ENCODE data around the gene TMEM204.

TMEM204 gene

DNA sequence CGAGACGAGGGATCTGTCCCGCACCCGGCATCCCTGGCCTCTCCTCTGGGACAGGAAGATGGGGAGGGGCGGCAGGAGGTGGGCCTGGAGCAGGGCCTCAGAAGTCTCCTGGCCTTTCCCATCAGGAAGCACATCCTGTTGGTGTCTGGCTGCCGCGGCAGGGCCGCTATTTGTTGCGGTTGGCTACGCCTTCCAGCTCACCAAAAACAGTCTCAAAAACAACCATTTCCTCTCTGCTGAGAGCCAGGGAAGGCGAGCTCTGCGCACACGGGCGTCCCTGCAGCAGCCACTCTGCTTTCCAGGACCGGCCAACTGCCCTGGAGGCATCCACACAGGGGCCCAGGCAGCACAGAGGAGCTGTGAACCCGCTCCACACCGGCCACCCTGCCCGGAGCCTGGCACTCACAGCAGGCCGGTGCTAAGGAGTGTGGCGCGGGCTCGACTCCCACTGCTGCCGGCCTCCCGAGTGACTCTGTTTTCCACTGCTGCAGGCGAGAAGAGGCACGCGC is at the start of gene TMEM204:
TMEM204 (plus strand) TSS at position 224 of the 509 bp plus-strand sequence. CDS start 610 bp downstream, outside the sequence.
- peak; percentile 40 for DNase-seq

DNA sequence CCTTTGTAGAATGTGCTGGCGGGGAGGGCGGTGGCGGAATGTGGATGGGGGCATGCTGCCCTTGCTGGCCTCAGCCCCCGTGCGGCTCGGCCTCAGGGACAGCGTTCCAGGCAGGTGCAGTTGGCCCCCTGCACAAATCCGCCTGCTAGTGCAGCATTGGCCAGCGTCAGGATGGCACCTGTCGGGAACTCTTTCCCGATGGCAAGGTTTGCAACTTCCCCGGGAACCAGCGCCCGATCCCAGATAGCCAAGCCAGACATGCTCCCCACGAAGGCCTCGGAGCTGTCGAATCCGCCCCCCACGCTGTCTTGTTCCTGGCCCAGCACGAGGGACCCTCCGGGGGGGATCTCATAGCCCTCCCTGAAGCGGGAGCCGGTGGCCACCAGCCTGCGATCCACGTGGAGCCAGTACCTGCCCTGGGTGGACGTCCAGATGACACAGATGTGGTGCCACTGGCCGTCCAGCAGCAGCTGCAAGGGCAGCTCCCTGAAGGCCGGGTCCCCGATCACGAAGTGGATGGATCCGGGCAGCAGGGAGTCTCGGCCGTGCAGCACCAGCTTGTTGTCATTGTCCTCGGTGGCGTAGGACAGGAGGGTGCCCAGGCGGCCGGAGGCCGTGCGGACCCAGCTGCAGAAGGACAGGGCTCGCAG is 47.5 kb upstream of the TMEM204 start:
- no peak for DNase-seq

DNA sequence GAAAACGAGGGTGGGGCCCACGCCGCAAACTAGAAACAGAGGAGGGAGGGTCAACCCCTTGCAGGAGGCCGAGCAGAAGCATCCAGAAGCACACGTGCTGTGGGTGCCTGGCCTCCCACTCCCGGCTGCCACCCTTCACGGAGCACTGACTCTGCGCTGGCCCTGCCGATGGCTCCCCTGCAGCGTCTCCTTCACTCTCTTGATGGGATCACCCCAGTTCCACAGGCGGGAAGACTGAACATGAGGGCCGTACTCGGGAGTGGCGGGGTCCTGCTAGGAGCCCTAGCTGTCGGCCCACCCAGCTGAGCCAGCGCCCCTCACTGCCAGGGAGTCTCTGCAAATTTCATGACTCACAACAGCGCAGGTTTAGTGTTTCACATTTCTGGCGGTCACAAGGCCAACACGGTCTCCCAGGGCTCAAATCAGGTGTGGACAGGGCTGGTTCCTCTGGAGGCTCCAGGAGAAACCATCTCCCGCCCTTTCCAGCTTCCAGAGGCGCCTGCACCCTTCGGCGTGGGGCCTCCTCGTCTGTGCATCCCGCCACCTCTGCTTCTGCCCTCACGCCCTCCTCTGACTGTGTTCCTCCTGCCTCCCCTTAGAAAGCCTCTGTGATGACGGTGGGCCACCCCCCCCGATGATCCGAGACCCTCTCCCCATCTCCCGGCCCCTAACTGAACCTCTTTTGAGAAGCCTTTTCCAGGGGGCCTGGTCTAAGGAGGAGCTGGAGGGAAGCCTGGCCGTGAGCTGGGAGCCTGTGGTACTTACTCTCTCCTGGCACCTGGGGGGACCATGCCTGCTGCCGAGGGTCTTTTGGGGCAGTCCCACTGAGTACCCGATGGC is 46.7 kb upstream of the TMEM204 start:
- no peak for DNase-seq

DNA sequence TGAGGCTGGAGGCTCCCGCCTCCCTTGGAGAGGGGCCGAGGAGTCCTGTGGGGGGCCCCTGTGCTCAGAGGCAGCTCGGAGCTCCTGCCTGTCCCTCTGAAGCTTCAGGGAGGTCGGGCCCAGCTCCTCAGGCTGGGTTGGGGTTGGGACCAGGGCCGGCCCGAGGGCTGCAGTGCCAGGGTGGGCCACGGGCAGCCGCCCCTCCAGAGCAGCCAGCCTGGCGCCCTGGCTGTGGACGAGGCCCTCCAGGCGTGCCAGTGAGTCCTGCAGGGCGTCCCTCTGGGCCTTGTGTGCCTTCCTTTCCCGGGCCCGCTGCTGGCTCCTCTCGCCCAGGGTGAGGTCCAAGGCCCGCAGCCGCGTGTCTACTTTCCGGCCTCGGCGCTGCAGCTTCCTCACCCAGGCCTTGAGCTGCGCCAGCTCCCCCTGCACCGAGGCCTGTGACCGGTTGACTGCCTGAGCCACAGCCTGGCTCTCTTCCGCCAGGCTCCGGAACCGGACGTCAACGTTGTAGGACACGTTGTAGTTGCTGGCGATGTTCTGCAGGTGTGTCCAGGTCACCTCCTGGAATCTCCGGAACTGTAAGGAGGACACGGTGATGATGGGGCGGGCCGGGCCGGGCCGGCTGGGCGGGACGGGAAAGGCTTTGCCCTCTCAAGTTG is 45.9 kb upstream of the TMEM204 start:
- no peak for DNase-seq

DNA sequence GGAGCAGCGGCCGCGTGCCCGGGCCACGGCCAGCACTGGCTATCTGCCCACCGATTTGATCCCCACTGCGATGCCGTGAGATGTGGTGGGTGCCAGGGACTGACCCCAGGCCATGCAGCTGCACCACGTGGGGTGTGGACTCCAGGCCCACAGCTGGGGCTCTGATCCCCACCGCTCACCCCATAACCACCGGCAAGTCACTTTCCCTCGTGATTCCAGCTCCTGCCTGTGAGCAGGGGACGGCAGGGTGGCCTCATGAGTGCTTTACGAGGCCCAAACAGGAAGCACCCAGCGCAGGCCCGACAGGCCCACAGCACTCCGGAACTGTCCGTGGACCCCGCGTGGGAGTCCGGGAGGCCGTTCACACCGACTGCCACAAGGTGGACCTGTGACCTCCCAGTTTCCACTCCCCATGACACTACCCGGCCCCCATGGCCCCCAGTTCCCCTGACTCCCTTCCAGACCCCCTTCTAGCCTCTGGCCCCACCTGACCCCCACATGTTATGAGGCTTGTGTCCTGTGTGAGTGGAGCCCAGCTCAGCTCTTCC is 45.3 kb upstream of the TMEM204 start:
- DNase-seq = no peak

DNA sequence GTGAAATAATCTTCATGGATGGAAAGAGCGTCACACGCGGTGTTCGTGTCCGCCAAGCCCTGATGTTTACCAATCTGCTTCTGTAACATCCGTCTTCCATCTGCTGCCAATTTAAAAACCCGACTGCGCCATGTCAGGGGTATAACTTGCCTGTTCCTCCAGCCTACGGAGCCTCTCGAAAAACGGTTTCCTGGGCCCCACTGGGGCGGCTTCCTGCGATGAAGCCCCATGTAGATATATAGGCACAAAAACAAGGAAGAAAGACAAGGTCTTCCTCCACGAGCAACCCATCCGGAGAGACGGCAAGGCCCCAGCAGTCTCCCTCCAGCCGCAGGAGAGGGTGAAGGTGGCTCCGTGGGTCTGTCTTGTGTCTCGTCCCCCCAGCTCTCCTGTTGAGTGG is 44.8 kb upstream of the TMEM204 start, which contains the start of gene PTX4:
PTX4 (minus strand) TSS at position 326 of the 400 bp plus-strand sequence; CDS start at position 291, 35 bp downstream.
- DNase-seq = no peak

DNA sequence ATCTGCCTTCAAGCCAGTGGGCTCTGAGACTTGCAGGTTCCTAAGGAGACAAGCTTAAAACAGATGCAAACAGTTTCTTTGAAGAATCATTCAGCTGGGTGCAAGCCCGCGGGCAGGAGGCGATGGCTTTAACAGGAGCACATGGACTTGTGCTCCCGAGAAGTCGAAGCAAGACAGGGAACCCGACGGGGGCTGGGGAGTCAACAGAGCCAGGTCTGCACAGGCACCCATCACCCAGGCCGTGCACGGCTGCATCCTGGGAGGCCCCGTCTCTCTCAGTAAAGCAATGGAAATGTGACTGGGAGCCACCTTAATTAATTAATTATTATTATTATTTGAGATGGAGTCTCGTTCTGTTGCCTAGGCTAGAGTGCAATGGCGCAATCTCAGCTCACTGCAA is 44.4 kb upstream of the TMEM204 start:
- no peak for DNase-seq

DNA sequence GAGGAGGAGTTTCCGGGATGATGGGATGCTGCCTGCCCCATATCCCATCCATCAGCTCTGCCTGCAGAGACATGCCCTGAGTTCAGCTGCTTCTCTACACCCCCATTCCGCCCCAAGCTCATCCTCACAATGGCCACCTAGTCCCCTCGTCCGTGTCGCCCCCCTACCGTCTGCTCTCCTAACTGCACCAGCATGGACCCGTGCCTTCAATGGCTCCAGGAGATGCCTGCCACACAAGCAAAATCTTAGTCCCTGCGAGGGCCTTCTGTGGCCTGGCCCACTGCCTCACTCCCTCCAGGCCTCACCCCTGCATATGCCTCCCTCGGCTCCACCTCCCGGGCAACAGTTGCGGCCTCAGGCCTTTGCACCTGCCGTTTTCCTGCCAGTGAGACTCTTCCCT is 42.1 kb upstream of the TMEM204 start:
- no peak for DNase-seq

DNA sequence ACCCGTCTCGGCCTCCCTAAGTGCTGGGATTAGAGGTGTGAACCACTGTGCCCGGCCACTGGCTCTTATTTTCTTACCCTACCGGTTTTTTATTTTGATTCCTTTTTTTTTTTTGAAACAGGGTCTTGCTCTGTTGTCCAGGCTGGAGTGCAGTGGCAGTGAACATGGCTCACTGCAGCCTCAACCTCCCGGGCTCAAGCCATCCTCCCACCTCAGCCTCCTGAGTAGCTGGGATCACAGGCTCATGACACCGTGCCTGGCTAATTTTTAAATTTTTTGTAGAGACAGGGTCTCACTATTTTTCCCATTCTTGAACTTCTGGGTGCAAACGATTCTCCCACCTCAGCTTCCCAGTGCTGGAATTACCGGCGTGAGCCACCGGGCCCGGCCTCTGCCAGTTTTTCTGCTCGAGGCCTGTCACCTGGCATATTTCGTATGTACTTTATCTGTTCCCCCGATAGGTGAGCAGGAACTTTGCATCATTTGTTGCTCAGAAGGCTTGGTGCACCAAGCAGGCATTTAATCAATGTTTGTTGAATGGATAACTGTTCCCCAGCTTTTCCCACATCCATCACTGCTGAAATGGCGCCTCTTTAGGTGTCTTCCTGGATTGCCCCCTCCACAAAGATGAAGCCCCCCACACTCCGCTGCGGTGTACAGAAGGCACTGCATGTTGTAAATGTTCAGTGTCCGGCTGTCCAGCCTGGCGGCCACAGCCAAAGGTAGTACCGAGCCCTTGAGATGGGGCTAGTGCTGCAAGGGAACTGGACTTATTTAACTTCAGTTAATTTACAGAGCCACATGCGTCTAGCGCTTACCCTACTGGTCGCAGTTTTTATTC is 41.2 kb upstream of the TMEM204 start:
- DNase-seq = no peak

DNA sequence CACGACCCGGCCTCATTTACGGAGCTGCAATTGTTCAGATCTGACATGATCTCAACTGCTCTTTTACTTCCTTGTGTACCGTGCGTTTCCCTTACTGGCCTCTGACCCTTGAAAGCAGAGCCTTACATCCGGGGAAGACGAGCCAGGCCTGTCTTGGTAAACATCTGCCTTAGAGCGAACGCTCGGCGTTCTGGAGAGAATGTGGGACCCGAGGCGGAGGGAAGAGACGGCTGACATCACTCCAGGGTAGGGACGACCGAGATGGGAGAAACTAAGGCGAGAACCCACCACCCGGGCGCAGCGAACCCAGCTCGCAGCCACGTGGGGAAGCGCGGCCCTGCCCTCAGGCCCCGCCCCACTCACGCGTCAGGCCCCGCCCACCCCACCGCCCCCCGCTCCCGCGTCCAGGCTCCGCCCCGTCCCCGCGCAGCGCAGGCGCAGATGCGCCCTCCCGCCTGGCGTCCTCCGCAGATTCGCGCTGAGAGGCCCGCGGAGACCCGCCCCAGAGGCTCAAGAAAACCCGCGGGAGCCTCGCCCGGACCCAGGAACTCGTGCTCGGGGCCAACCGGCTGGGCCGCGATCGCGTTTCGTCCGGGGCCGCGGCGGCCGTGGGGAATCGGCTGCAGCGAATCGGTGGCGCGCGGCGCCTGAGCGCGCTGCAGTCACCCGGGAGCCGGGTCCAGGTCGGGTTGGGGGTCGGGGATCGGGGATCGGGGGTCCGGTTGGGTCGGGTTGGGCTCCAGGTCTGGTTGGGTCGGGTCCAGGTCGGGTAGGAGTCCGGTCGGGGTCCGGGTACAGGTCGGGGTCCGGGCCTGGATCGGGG is 40.3 kb upstream of the TMEM204 start, which contains the start of gene TELO2:
TELO2 (plus strand) TSS at position 438 of the 823 bp plus-strand sequence. CDS start 922 bp downstream, outside the sequence.
- DNase-seq = peak; percentile 84

DNA sequence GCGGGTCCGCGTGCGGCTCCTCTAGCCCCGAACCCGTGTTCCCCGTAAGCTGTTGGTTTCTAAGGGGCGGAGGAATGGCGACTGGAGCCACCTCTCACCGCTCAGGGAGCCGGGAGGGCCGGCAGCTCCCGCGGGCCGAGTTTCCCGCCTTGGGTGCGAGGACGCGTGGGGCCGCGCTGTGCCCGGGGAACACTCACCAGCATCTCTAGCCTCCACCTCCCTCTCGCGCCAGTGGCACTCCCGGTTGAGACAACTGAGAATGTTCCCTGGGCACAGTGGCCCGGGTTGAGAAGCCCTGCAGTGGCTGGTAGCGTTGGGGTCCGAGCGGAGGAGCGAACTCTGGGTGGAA is 39.7 kb upstream of the TMEM204 start:
- no peak for DNase-seq

DNA sequence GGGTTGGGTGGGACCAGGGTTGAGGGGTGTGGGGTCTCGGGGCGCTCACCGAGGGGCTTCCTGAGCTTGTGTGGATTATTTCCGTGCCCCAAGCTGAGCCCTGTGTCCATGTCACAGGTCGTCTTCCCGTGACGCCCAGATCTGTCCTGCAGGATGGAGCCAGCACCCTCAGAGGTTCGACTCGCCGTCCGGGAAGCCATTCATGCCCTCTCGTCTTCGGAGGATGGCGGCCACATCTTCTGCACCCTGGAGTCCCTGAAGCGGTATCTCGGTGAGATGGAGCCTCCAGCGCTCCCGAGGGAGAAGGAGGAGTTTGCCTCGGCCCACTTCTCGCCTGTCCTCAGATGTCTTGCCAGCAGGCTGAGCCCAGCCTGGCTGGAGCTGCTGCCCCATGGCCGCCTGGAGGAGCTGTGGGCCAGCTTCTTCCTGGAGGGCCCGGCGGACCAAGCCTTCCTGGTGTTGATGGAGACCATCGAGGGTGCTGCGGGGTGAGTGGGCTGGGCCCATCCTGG is 39.3 kb upstream of the TMEM204 start:
- no peak for DNase-seq

DNA sequence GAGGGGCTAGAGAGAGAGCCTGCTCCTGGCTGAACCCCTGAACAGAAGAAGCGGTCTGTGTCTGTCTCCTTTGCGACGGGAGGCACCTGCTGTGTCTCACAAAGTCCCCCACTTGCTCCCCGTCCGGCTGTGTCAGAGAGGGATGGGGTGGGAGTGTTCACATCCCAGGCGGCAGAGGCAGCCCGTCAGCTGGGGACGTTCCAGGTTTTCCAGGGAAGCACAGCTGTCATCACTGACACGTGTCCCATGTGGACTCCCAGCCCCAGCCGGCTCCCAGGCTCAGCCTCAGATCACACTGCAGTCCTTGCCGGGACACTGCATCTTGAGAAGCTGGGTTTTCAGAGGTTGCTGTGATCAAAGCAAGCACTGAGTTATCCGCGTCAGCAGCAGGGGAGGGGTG is 38.8 kb upstream of the TMEM204 start:
- DNase-seq = no peak

DNA sequence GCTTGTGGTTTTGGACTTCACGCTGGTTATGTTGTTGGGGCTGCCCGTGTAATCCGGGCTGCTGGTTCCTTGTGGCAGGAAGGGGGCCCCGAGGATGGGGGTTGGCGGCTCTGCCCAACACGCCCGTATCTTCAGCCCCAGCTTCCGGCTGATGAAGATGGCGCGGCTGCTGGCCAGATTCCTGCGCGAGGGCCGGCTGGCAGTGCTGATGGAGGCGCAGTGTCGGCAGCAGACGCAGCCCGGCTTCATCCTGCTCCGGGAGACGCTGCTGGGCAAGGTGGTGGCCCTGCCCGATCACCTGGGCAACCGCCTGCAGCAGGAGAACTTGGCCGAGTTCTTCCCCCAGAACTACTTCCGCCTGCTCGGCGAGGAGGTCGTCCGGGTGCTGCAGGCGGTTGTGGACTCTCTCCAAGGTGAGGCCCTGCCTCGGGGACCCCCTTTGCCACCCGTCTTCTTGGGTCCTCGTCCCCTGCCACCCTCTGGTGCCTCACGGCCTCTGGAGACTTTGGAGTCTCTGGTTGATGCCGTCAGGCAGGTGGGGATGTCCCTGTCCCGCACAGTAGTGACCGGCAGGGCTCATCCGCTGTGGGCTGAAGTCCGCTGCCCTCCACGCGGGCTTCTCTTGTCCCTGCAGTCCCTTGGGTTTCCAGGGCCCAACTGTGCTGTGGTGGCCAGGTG is 38.1 kb upstream of the TMEM204 start:
- DNase-seq = no peak

DNA sequence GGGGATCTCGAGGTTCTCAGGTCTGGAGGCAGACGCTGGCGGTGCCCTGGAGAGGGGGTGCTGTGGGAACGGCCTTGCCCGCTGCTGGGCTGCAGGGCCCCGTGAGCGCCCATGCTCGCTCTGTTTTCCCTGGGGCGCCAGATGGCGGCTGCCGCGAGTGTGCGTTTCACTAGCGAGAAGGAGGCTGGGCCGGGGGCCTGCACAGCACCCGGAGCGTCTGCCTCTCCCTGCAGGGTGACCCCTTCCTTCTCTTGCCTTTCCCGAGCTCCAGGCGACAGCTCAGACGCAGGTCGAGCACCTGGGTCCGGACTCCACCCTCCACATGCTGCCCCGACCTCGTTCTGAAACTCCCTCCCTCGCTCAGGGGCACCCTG is 37.6 kb upstream of the TMEM204 start:
- DNase-seq = no peak

DNA sequence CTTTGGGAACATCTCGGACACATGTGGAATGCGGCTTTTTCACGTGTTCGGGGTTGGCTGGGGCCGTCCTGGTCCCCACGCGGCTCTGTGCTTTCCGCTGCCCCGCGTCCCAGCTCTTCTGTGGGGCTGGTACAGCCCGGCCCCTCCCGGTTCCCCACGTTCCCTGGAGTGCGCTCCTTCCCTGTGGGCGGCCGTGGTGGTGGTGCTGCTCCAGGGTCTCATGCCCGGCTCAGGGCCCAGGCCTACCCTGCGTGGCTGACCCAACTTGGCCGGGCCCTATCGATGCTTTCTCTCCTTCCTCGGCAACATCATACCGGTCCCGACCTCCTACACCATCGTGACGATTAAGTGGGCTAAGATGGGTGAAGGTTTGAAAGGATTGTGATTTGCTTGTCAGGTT is 37.0 kb upstream of the TMEM204 start:
- DNase-seq = no peak

DNA sequence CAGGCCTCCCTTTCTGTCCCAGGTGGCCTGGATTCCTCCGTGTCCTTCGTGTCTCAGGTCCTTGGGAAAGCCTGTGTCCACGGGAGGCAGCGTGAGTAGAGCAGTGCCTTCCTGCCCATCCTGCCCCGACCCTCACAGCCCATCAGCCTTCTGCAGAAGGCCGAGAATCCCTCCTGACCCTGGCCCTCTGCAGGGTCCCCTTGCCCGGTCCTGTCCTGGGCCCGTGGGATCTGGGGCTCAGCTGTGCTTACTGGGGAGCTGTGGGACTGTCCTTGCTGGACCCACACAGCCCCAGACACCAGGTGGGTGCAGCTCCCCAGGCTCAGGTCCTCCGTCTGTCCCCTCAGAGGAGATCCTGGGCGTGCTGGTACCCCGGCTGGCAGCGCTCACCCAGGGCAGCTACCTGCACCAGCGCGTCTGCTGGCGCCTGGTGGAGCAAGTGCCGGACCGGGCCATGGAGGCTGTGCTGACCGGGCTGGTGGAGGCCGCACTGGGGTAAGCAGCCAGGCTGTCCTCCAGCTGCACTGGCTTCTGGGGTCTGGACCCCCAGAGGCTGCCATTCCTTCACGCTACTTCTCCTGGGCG is 36.4 kb upstream of the TMEM204 start:
- DNase-seq = no peak

DNA sequence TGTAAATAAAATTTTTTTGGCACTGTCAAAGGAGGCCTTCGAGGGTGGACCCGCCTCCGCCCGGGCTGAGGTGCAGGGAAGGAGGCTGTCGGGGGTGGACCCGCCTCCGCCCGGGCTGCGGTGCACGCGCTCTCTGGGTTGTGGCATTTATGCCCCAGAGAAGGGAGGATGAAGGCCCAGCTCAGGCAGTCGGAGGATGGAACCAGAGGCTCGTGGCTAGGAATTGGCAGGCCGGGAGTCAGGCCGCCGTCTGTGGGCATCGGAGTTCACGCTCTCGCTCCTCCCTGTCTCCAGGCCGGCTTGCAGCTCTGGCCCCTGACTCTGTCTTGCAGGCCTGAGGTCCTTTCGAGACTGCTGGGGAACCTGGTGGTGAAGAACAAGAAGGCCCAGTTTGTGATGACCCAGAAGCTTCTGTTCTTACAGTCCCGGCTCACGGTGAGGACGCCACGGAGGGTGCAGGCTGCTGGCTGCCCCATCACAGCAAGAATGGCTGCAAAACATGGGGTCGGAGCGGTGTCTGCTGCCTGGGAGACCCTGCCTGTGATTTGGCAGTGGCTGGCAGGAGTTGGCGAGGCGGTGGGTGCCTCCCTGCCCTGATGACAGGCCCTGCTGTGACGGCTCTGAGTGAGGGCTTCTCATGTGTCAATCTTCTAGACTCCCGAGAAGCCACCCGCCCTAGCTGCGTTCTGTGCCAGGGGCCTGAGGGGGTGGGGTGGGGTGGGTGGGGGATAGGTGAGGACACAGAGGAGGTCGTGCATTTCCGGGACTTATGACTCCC is 34.4 kb upstream of the TMEM204 start:
- DNase-seq = no peak

DNA sequence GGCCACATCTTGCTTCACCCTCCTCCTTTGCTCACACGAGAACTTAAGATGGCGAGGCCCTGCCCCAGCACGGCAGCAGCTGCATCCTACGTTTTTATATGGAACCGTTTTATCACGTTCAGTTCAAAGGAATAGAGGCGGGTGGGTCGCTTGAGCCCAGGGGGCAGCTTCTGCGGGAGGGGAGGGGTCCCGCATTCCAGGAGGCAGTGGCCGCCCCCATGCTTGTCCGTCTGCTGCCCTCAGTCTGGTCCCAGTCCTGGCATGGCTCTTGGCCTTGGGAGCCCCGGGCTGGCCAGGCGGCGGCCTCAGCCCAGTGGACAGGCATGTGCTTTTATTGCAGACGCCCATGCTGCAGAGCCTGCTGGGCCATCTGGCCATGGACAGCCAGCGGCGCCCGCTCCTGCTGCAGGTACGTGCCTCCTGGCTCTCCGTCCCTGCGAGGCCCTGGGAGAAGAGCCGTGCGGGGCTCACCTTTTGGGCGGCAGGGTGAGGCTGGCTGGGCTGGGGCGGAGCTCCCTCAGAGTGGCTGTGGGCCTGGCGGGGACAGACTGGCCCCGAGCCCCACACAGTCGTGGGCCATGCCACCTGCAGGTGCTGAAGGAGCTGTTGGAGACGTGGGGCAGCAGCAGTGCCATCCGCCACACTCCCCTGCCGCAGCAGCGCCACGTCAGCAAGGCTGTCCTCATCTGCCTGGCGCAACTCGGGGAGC is 33.6 kb upstream of the TMEM204 start:
- DNase-seq = no peak

All from activated naive CD4-positive, alpha-beta T cell treated with Interleukin-2 at 50 U/mL for 16 hours (primary cell).